Measurements from ENCODE around the gene MED15.
"Not testable (repeated sequence)": the region's sequence is repeated elsewhere in the genome, so short reads cannot be mapped to it uniquely, and the experiment has no call there.

MED15 gene

GRCh38 chr22:20606041-20606783 is 98.8 kb downstream of the MED15 start:
- no peak for DNase-seq

DNA sequence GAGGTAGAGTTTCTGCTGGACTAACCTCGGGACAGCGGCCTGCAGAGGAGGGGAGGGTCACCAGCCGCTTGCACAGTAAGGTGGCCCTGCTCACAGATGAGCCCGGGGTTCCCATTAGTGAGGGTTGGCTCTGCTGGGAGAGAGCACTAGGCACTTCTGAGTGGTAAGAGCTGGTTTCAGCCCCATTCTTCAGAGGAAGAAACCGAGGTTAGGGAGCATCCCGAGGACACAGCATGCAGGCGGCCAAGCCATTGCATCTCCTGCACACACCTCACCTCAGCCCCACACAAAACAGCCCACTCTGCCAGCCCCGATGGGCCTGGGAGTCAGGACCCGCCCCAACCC is 99.3 kb downstream of the MED15 start:
- DNase-seq = no peak

DNA sequence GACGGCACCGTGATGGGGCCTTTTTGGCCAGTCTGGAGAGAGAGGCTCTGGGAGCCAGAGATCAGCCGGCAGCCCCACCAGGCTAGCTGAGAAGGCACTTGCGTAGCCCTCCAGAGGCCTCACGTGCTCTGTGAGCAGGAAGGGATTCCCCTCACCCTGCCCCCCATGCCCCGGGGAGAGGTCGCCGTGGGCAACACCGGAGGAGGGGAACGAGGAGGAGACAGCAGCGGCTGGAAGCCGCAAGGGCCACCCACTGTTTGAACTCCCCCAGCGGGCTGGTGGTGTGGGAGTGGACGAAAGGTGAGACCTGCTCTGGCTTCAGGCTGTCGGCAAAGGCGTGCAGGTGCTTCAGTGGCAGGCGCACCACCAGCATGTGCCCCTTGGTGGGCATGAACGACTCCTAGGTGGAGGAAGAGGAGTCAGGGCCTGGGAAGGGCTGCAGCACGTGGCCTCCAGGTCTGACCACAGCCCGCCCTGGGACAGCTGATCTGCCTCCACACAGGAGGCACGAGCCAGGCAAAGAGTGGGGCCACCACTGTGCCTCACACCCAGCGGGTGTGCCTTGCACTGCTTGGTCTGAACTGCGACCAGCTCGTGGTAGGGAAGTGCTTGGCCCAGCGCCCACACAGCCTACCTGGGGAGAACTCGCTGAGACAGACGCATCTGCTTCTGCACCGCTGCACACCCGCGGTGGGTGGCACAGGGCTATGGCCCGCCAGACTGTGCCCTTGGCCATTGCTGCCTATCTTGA is 99.9 kb downstream of the MED15 start:
- DNase-seq = no peak

- no peak for DNase-seq
These were observed 102.9 kb downstream of the MED15 start for GRCh38 chr22:20610243-20610686.

- DNase-seq = no peak
These were observed 103.3 kb downstream of the MED15 start for GRCh38 chr22:20610757-20611156.

DNA sequence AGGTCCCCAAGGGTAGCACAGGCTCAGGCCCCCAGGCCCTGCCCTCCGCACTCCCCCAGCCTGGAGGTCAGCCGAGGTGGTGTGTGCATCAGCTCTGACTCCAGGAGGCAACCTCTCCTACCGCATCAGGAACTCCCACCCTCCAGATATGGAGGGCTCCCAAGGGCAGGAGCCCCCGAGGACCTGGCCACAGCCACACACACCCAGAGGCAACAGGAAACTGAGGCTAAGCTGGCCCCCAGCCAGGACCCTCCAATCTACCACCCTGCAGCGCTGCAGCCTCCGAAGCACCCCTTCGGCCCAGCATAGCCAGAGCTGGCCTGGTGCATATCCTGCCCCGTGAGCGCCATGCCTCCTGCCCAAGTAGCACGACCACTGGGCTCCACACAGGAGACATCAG is 104.0 kb downstream of the MED15 start:
- DNase-seq = no peak

DNA sequence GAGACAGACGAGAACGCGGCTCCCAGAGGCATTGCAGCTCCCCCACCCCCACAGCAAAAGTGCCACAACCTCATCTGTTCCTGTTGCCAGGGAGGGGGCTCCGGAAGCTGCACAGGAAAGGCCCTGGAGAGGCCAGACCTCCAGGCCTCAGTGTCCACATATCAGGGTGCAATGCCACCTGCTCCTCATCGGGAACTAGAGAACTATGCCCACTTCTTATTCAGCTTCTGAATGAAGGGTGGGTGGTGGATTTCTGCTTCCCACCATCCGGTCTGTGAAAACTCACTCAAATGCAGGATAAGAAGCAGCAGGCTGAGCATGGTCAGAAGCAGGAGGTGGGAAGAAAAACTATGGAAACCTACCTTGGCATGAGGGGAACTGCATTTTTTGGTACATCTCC is 105.9 kb downstream of the MED15 start:
- DNase-seq = no peak

- no peak for DNase-seq
These were observed 107.6 kb downstream of the MED15 start for GRCh38 chr22:20615021-20615420.

DNA sequence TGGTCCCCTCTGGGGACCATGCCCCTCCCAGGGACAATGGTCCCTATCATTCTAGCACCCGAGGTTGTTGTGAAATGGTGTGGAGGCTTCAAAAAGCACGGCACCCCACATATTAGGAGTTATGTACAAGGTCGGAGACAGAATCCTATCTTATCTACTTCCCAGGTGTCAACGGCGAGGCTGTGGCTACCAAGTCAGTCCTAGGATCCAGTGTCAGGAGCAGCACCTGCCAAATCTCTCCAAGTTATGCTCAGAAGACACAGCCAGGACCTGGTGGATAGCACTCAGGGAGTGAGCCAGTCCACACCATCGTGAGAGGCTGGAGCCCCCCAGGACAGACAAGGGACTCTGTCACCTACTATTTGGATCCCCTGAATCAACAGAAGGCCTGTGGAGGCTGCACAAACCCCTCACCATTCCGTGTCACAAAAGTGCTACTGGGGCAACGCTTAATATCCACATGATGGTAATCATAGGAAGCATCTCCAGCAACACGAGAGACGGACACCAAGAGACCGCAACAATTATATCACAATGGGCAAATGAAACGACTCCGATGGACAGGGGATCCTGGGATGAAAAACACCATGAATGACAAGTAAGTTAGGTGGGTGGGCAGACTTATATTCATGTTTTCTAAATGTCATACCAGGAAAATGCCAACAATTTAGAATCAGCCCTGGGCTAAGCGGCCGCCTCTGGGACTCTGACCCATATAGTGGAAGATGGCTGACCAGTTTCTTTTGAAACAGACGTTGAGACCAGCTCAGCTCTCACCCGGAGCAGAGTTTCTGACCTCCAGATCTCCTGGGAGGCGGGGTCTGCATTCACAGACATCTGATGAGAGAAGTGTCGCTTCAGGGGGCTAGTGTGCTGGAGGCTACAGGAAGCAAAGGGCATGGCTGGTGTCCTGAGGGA is 108.4 kb downstream of the MED15 start:
- no peak for DNase-seq

- DNase-seq = no peak
These were observed 109.1 kb downstream of the MED15 start for GRCh38 chr22:20616451-20617043.

GRCh38 chr22:20618488-20618887 is 111.1 kb downstream of the MED15 start:
- DNase-seq = no peak

DNA sequence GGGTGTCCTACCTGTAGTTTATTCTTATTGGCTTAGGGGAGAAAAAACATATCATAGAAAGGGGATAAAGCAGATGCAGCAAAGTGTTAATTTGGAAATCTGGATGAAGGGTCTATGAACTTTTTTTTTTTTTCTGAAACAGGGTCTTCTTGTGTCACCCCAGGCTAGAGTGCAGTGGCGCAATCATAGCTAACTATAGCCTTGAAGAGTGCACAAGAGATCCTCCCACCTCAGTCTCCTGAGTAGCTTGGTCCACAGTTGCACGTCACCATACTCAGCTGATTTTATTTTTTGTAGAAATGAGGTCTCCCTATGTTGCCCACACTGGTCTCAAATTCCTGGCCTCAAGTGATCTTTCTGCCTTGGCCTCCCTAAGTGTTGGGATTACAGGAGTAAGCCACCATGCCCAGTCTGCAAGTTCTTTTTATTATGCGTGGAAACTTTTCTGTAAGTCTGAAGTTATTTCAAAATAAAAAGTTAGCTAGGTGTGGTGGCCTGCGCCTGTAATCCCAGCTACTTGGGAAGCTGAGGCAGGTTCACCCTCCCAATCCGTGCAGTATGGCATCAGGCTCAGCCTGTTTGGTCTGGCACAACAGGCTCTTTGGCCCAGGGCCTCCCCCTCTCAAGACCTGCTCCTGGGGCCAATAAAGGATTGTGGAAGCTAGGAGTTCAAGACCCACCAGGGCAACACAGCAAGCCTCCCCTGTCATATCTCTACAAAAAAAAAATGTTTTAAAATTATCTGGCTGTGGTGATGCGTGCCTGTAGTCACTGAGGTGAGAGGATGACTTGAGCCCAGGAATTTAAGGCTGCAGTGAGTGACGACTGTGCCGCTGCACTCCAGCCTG is 111.9 kb downstream of the MED15 start:
- no peak for DNase-seq

- DNase-seq = not testable (repeated sequence)
These were observed 112.4 kb downstream of the MED15 start for GRCh38 chr22:20619893-20620194.

GRCh38 chr22:20621162-20621561 is 113.8 kb downstream of the MED15 start:
- DNase-seq = no peak

- no peak for DNase-seq
These were observed 115.4 kb downstream of the MED15 start for GRCh38 chr22:20622650-20623339.

- DNase-seq = no peak
These were observed 116.8 kb downstream of the MED15 start for GRCh38 chr22:20624161-20624616.

- DNase-seq = no peak
These were observed 117.9 kb downstream of the MED15 start for GRCh38 chr22:20625270-20625669.

DNA sequence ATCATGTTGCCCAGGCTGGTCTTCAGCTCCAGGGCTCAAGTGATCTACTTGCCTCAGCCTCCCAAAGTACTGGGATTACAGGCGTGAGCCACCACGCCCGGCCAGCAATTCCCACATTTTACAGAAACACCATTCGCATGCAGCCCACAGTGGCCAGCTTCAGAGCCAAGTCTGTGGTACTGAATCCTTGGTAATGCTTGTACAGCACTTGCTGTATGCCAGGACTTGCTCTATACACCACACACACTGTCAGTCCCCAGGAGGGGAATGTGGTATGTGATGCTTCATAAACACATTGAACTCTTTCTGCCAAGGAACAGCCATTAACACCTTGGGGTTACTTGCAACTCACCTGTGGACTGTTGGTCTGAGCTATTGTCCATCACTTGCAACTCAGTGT is 119.4 kb downstream of the MED15 start:
- DNase-seq = no peak

DNA sequence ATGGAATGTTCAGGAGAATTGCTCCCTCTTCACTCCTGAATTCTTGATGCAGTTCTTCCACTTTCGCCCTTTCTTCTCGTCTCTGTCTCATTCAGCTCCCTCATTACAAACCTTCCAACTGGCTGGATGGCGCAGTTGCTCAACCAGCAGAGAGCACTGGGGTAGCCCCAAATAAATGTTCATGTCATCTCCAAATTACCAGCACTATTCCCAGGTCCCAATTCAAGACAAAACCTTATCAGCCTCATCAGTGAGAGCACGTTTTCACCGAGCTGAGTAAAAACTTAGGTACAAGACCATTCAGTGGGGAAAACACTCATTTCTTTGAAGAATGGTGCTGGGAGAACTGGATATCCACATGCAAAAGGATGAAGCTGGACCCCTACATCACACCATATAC is 120.0 kb downstream of the MED15 start:
- no peak for DNase-seq

DNA sequence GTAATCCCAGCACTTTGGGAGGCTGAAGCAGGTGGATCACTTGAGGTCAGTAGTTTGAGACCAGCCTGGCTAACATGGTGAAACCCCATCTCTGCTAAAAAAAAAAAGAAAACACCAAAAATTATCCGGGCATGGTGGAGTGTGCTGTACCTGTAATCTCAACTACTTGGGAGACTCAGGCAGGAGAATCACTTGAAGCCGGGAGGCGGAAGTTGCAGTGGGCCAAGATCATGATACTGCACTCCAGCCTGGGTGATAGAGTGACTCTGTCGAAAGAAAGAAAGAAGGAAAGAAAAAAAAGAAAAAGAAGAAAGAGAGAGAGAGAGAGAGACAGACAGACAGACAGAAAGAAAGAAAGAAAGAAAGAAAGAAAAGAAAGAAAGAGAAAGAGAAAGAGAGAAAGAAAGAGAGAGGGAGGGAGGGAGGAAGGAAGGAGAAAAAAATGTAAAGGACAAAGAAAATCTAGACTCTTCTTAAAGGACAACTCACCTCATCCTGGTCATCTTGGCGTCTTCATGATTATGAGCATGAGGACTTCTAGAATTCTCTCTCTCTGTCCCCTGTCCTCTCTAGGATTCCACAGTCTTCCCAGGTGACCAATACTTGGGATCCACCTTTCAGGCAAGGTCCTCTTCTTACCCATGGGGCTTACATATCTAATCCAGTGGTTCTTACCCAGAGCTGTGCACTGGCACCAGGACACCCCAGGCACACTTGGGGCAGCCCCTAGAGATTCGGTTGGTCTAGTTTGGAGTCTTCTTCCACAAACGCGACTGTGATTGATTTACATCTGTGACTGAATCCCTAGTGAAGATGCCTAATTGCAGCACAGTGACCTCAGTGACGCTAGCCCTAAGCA is 120.9 kb downstream of the MED15 start:
- DNase-seq = no peak

GRCh38 chr22:20629401-20629800 is 122.0 kb downstream of the MED15 start:
- DNase-seq = no peak
